HuH-7.5 (cell line): ENCODE results near the gene MUC21.
"Not testable (repeated sequence)": the region's sequence is repeated elsewhere in the genome, so short reads cannot be mapped to it uniquely, and the experiment has no call there.

Experiments
- DNase-seq: peaks from one replicate; pipeline ENCODE4 v3.0.0; 2011; ENCODE audit warnings: low spot score

Gene MUC21

DNA sequence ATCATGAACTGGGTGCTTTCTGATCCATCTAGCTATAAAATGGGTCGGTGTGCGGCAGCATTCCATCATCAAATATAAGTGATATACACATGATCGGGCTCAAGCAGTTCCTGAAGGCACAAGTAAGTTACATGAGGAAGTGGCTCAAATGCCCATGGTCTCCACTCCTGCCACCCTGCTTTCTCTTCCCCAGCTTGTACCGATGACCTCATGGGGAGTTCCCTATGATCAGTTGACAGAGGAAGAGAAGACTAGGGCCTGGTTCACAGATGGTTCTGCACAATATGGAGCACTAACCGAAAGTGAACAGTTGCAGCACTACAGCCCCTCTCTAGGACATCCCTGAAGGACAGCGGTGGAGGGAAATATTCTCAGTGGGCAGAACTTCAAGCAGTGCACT lies 14.3 kb upstream of the MUC21 start:
- DNase-seq, result not testable (repeated sequence)

DNA sequence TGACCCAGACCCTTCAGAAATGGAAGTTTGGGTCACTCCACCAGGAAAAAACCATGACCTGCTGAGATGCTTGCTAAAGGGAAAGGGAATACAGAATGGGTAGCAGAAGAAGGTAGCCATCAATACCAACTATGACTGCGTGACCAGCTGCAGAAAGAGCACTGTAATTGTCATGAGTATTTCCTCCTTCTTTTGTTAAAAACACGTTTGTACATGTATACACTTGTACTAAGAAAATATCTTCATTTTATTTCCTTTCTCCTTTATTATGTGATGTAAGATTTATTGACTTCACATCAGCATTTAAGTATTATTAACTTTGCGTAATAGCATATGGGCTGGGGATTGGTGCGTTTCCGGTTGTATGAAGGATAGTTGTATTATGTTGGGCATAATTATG lies 12.6 kb upstream of the MUC21 start:
- DNase-seq, result no peak

DNA sequence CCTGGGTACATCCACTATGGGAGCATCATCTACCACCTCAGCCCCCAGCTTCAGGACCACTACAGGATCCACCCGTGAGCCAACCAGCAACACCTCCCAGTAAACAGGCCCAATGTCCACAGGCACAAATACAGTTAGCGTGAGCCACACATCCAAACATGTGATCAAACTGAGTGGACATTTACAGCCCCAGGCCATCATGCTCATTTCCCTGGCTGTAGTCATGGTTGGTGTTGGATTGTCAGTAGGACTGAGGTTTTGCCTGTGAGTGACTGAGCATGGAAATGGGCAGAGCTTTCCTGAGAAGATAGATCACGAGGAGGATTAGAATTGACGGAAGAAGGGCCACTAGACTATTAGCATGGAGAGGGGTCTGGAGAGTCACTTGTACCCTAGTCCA lies 10.7 kb upstream of the MUC21 start:
- no peak for DNase-seq

DNA sequence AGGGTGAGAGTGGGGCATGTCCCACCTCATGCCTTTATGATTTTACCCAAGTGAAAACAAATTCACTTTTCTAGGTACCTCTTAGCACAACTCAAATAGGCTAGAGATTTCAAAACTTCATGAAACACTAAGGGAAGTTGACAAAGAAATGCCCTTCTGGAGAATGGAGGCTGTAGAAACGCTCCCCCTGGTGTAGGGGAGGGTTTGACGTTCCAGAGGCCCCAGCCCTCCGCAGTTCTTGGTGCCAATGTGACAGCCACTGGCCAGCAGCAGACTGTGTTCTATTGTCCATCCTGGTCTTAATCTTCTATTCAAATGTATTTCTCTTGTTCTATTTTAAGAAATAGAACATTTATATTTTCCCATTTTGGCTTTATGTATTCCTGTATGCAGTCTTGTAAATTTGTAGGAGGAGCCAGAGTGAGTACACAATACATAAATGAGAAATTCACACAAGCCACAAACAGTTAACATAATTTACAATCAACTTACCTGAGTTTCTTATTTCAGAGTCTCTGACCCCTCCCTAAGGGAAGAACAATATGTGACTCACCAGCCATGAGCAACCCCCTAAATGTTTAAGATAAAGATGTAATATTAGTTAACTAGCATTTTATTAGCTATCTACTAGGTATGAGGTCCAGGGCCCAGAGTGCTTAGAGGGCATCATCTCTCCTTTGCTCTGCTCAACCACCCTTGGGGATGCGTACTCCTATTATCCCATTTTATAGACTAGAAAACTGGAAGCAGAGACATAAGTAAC lies 8.8 kb upstream of the MUC21 start:
- no peak for DNase-seq

DNA sequence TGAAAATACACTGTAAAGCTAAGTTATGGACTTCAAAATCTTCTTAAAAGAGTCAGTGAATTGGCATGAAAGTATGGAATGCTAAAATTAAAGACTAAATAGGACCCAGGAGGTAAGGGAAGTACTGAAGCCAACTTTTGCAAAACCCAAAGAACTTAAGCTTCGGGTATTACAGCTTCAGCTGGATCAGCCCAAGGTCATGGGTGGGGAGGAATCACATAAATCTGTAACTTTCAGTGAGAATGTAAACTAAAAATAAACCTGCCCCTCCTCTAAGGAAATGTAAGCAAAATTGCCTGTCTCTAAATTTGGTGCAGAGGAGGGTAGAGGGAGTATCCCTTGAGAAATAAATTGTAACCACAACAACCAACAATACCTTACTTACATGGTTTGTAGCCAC lies 4.4 kb upstream of the MUC21 start:
- DNase-seq, result no peak

DNA sequence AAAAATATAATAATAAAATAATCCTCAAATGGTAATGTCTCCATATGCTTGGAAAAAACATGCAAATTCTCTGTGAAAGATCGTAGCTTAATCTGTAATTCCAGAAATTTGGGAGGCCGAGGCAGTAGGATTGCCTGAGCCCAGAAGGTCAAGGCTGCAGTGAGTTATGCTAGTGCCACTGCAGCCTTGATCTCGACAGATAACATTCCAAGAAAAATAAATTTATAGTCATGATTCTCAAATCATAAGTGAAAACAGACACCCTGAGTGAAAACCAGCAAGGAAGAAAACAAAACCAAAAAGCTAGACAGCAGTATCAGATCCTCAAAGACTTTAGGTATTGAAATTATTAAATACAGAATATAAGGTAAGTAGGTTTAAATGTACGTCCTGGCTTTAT lies 3.8 kb upstream of the MUC21 start:
- DNase-seq, result no peak

DNA sequence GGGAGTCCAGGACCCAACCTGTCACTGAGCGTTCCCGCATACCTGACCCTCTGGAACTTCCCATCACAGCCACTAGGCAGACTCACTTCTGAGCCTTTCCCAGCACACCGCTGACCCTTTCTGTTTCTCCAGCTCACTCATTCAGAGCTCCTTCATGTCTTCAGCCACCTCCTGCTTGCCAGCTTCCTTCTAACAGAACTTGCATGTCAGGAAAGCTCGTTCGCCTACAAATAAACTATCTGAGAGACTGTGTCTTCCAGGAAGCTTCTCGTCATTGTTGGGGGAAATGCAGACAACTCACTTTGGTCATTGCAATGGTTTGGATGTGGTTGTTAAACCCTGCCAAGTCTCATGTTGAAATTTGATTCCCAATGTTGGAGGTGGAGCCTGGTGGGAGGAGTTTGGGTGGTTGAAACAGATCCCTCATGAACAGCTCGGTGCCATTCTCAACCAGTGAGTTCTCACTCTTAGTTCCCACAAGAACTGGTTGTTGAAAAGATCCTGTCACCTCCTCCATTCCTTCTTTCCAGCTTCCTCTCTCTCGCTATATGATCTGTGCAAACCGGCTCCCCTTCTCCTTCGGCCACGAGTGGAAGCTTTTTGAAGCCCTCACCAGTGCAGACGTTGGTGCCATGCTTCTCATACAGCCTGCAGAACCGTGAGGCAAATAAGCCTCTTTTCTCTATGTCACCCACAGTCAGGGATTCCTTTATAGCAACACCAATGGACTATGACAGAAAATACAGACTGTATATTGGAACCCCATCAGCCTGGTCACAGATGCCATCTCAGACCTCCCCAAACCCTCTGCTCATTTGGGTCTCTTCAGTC lies 1.4 kb upstream of the MUC21 start:
- DNase-seq, result peak; percentile 17

DNA sequence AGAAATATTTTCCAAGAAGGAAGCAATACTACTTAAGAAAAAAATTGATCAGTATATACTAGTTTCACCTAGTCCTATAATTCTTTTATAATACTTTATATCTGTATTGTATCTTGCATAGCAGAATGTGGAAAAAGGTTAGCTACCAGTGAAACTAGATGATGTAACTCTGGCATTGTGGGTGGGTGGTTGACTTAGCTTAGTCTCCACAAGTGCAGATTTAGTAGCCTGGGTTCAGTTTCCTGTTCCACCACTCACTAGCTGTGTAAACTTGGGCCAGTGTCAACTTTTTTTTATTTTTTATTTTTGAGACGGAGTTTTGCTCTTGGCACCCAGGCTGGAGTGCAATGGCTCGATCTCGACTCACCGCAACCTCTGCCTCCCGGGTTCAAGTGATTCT lies 2.0 kb downstream of the MUC21 start:
- DNase-seq, result no peak

DNA sequence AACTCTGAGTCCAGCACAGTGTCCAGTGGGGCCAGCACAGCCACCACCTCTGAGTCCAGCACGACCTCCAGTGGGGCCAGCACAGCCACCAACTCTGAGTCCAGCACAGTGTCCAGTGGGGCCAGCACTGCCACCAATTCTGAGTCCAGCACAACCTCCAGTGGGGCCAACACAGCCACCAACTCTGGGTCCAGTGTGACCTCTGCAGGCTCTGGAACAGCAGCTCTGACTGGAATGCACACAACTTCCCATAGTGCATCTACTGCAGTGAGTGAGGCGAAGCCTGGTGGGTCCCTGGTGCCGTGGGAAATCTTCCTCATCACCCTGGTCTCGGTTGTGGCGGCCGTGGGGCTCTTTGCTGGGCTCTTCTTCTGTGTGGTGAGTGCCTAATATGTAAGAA lies 3.8 kb downstream of the MUC21 start:
- DNase-seq, result no peak

DNA sequence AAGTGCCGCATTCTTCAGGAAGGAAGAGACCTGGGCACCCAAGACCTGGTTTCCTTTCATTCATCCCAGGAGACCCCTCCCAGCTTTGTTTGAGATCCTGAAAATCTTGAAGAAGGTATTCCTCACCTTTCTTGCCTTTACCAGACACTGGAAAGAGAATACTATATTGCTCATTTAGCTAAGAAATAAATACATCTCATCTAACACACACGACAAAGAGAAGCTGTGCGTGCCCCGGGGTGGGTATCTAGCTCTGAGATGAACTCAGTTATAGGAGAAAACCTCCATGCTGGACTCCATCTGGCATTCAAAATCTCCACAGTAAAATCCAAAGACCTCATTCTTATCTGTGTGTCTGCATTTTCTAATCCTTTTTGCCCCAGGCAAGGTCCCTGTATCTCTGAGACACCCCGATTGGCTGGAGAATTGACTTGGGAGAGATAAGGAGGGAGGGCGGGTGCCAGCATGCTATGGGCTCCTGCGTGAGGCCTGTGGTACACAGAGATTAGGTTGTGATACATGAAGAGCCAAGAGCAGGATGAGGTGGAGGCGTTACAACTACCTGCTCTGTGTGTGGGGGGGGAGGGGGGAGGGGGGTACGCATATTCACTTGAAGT lies 4.8 kb downstream of the MUC21 start:
- DNase-seq, result no peak

DNA sequence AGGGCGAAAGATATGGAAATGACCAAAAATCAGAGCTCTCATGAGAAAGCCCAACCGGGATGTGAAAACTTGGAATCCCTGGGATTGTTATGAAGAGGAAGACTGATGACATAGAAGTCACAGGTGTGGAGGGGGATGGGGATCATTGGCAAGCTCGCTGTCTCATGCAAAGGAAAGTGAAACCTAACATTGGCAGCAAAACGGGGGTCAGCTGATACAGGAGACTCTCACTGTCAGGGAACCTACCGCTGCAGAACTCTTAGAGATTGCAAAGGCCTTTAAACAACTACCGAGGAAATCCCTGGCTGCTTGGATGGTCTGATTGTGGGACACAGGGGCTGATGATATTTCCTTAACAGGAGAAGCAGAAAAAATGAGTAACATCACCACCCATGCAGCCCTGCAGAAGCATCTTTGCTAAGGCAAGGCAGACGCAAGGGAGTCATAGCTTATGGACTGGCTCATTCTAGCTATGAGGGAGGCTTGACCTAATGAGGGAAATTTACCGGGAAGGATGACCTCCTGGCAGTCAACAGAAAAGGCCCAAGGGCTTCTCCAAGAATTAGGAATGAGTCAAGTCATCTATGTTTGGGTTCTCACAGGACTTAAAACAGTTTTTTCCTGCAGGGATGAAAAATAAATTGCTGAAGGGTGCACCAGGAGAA lies 7.0 kb downstream of the MUC21 start:
- DNase-seq, result no peak

DNA sequence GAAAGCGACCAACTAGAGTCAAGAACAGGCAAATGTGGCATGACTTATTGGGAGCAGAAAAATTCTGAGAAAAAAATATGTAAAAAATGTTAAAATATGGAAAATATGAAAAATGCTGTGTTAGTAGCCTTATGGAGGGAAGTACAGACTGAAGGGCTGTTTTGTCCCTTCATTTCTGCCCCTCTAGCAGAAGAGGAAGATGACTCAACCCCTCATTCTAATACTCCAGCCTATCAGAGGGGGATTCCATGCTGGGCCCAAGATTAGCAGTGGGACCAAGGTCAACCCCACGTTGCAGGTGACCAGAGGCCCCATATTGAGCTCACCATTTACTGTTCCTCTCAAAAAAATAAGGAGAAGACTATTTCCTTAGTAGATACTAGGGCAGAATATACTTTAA lies 8.4 kb downstream of the MUC21 start:
- DNase-seq, result no peak

DNA sequence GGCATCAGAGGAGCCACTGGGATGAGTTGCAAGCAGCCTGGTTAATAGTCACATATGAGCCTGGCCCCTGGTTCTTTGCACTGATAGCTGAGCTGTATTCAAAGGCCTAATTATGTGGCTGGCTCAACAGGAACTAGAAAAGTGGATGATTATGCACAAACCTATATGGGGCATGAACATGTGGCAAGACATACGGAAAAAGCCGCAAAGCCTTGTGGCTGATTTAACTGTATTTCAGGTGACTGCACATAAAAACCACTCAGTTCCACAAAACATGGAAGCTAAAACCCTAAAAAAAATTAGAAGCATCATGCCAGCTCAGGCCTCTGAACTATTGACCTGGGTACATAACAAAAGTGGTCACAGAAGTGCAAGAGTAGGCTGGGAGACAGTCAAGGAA lies 13.8 kb downstream of the MUC21 start:
- no peak for DNase-seq

DNA sequence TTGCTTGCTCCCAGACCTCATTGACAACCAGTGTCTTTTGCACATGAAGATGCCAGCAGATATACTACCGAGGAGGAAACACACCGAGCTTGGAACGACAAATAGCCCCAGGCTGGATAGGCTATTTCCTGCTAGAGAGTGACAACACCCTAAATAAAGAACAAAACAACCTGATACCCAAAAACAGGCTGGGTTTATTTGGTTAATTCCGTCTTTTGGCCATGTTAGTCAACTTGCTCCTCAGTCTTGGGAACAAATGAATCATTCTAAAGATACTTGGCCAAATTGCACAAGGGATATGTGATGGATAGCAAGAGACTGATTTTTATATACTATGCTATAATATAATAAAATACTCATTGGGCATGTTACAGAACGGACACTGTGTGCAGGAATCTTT lies 15.3 kb downstream of the MUC21 start:
- no peak for DNase-seq

DNA sequence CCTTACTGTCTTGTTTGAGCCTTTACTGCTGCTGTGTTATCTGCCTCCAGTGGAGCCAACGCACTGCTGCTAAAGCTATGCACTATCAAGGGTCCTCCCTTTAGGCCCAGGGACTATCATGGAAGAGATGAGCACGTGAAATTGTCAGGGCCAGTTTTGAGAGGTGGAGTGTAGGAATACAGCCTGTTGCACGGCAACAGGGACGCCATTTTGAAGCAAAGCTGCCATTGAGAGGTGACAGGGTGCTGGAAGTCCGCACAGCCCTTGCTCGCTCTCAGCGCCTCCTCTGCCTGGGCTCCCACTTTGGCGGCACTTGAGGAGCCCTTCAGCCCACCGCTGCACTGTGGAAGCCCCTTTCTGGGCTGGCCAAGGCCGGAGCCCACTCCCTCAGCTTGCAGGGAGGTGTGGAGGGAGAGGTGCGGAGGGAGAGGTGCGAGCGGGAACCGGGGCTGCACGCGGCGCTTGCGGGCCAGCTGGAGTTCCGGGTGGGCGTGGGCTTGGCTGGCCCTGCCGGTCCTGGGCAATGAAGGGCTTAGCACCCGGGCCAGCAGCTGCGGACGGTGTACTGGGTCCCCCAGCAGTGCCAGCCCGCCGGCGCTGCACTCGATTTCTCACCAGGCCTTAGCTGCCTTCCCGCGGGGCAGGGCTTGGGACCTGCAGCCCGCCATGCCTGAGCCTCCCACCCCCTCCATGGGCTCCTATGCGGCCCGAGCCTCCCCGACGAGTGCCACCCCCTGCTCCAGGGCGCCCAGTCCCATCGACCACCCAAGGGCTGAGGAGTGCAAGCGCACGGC lies 16.7 kb downstream of the MUC21 start:
- not testable (repeated sequence) for DNase-seq

DNA sequence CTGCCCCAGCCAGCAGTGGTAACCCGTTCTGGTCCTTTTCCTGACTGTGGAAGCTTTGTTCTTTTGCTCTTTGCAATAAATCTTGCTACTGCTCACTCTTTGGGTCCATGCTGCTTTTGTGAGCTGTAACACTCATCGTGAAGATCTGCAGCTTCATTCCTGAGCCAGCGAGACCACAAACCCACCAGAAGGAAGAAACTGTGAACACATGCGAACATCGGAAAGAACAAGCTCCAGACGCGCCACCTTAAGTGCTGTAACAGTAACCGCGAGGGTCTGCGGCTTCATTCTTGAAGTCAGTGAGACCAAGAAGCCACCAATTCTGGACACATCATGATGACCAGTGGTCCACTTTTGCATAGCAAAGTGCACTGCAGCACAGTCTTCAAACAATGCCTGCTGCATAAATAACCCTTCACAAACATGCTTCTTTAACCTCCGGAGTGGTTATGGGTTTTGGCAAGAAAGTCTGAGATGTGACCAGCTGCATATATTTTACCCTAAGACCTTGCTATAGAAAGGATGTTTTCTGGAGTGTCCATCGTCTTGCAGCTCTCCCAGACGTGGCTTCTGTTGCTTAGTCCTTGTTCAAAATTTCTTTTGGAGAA lies 17.9 kb downstream of the MUC21 start:
- DNase-seq, result no peak

DNA sequence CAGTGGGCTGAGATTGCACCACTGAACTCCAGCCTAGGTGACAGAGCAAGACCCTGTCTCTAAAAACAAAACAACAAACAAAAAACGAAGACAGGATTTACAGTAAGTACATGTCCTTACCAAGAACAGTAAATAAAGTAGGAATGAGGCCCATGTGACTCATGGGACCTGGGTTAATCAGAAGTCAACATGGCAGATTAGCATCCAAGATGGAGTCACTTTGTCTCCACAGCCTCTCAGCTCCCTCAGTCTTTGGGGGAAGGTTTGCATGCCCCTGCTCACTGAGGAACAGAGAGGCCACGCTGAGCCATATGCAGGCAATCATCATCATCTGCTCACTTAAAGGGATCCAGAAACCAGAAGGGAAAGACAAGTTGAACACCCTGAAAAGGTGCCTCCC lies 19.0 kb downstream of the MUC21 start:
- DNase-seq, result no peak

DNA sequence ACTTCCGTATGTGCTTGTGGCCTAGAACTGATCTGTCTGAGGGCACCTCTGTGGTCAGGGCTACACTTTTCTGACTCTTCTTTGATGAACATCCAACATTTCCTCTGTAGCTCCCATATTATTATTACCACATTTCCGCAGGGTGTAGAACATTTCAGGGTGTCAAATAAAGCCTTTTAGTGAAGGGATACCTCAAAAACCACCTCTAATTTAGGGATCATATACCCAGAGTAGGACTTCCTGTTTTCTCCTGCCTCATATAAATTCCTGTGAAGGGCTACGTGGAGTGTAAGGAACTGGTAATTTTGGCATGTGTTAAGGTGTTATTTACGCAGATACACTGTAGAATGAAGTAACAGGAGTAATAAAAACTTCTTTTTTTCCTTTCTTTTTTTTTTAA lies 21.3 kb downstream of the MUC21 start:
- DNase-seq, result no peak

DNA sequence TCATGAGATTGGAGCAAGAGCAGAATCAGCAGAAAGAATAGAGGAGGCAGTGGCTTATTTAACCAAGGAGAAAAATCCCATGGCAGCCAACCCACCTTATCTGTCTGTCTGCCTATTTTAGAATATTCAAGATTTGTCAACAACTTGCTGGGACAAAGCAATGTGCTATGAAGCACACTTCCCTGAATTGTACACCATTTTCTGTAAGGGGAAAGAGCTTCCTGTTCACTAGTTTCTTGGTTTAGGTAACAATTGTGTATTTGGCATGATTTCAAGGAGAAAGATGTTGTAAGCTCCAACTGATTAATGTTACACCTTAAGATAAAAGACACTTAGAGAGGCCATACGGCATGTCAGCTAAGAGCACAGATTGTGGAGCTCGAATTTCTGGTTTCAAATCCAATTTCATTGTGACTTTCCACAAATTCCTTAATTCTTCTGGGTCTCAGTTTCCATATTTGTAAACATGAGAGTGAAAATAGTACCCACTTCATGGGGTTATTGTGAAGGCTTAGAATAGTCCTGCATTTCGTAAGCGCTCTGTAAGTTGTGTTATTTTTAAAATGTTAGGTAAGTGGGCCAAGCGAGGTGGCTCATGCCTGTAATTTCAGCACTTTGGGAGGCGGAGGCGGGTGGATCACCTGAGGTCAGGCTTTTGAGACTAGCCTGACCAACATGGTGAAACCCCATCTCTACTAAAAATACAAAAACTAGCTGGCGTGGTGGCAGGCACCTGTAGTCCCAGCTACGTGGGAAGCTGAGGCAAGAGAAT lies 21.9 kb downstream of the MUC21 start:
- no peak for DNase-seq

DNA sequence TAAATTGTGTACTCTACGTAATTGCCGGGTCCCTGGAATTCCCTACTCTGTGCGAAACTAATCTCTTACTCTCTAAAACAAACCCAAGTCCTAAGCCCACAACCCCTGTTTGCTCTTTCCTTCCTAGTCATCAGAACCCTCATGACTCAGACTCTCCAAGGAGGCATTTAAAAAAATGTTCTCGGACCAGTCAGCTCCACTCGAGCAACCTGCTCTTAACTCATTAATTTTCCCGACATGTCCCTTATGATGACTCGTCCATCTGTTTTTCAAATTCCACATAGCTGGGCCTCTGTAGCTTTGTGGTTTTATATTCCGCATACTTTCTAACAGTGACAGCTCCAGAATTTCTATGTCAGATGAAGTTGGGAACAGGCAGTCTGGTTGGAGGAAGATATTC lies 24.2 kb downstream of the MUC21 start:
- DNase-seq, result no peak

DNA sequence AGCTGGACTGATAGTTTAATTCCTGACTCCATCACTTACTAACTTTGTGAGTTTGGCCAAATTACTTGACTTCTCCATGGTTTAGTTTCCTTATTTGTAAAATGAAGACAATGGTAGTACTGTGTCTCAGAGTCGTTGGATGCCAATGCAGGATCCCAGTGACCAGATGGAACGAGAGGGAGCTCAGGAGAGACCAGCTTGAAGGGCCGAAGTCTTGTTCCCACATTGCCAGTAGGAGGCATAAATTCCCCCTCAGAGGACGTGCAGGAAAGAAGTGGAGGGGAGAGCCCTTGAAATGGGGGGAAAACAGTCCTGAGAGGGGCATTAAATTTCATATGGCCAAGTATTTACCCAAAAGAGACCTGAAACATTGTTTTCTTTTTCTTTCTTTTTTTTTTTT lies 24.6 kb downstream of the MUC21 start:
- no peak for DNase-seq
